A673 (cell line): Measurements from ENCODE around the gene SIGLEC10. TPM values are rescaled to one million over a fixed set of nuclear protein-coding genes. Genes with fewer than 3 reads are reported as not detected.

Source experiments
- BruUV-seq: library from RNA; stranded (reverse); fragments of 400-500 nt; replicated peaks from 2 replicates; lab custom pipeline; 2021; lab: Mats Ljungman, UMichigan
- CTCF ChIA-PET: fragments of 300-600 bp; sonication (Branson Sonifier 250); formaldehyde crosslinking; loops from one replicate; lab custom pipeline; 2022; ENCODE audit warnings: antibody characterized with exemption; lab: Charles Lee
- POLR2A ChIA-PET: fragments of 300-600 bp; sonication (Branson Sonifier 250); formaldehyde crosslinking; loops from one replicate; lab custom pipeline; 2022; ENCODE audit warnings: antibody characterized with exemption; ENCODE audit not compliant: low non-redundant PET; lab: Charles Lee
- DNase-seq: peaks from one replicate; pipeline ENCODE4 v3.0.0-alpha.2; 2015; ENCODE audit warnings: low spot score
- H3K27ac ChIP-seq: fragments of 200-600 bp; sonication (generic); 2 replicates; pipeline ENCODE4 v1.5.1; 2016; ENCODE audit warnings: mixed run types, low read depth, mild to moderate bottlenecking, mixed read lengths, antibody characterized with exemption, low read length; ENCODE audit not compliant: poor library complexity, severe bottlenecking
- H3K27me3 ChIP-seq: fragments of 200-600 bp; sonication (generic); replicated peaks from 2 replicates; pipeline ENCODE4 v1.6.1; 2017; ENCODE audit warnings: mixed run types, low read depth, mild to moderate bottlenecking, mixed read lengths, antibody characterized with exemption, low read length; ENCODE audit not compliant: insufficient read depth, poor library complexity
- H3K36me3 ChIP-seq: fragments of 200-600 bp; sonication (generic); 2 replicates; pipeline ENCODE4 v1.6.1; 2016; ENCODE audit warnings: mixed run types, mild to moderate bottlenecking, mixed read lengths, antibody characterized with exemption, low read length; ENCODE audit not compliant: insufficient read depth, poor library complexity, severe bottlenecking
- H3K4me1 ChIP-seq: fragments of 200-600 bp; sonication (generic); 2 replicates; pipeline ENCODE4 v1.6.1; 2017; ENCODE audit warnings: mixed run types, mild to moderate bottlenecking, mixed read lengths, antibody characterized with exemption, low read length; ENCODE audit not compliant: insufficient read depth, poor library complexity, severe bottlenecking
- H3K4me3 ChIP-seq: fragments of 200-600 bp; sonication (generic); 2 replicates; pipeline ENCODE4 v1.5.1; 2016; ENCODE audit warnings: low read depth, mixed run types, mild to moderate bottlenecking, mixed read lengths, low read length; ENCODE audit not compliant: poor library complexity, severe bottlenecking
- H3K9me3 ChIP-seq: fragments of 200-600 bp; sonication (generic); 2 replicates; pipeline ENCODE4 v1.6.1; 2016; ENCODE audit warnings: mixed run types, low read depth, mild to moderate bottlenecking, mixed read lengths, antibody characterized with exemption, low read length; ENCODE audit not compliant: poor library complexity, severe bottlenecking
- EZH2 ChIP-seq: fragments of 200-600 bp; sonication (generic); IDR thresholded peaks from 2 replicates; pipeline ENCODE4 v1.6.1; 2017; ENCODE audit warnings: borderline replicate concordance, low read depth, mild to moderate bottlenecking, mixed read lengths, antibody characterized with exemption, low read length; ENCODE audit not compliant: poor library complexity, severe bottlenecking
- intact Hi-C: fragments of 100-400 bp; cut with micrococcal nuclease; formaldehyde crosslinking; loops from one replicate; pipeline ENCODE4 v1.10.0; 2022; ENCODE audit not compliant: unreplicated experiment
- total RNA-seq: library from RNA; stranded (reverse); gene quantifications from 2 replicates; pipeline ENCODE4 v1.2.3, GENCODE V29; 2021
- TF ChIP-seq, protein P1 (sequence below): fragments of 300-800, 200-600 bp; sonication (generic); conservative IDR thresholded peaks from 2 replicates; pipeline ENCODE4 v1.5.1; 2017; ENCODE audit warnings: low read depth, mild to moderate bottlenecking, antibody characterized with exemption, low read length, moderate library complexity, mixed read lengths

SIGLEC10 gene
- total RNA-seq, 1 experiment from 2014 or later = not detected

DNA sequence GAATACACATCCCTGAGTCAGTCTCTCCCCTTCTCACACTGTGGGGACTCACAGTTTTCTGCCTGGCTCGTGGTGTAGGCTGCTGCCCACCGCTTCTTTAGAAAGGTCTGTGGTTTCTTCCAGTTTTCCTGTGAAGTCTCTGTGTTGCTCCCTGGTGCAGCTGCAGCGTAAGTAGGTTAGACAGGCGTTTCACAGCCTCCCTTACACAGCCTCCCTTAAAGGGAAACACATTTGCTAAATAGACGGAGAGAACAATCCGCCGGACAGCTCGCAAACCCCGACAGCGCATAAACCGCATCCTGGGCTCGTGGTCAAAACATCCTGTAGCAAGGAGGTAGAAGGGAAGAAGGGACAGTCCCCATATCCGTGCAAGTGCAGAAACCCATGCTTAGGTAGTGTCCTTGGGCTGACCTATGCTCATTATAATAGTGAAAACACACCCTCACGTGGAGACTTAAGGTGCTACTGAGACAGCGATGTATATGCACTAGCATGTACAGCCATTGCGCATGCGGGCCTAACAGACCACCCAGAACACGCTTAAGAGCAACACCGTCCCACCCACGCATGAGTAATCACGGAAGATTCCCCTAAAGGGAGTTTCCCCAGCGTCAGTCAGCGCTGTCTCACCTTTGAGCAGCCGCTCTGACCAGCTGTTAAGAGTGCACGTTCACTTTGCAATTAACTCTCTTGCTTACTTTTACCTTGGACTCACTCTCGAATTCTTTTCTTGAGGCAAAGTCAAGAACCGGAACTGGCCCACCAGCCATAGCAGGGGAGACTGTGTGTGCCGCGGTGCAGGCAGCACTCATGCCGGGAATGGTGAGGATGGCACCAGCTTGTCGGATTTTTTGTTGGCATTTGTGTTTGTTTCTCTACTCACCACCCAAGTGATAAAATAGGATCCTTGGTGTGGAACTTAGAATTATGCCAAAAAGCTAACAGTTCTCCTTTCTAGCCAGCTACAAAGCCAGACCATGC, 24.3 kb upstream of the SIGLEC10 start:
- no peak for DNase-seq
- Histone ChIP-seq H3K9me3 (no peaks in the 10 kb centered on the region), H3K4me1 (no peaks in the 10 kb centered on the region), H3K27ac (no peak overlapping the region), H3K27me3 (peaks cover 49% of the 10 kb centered on the region), H3K36me3 (no peaks in the 10 kb centered on the region), H3K4me3 (no peak overlapping the region)
- CTCF ChIA-PET = no interaction called here
- POLR2A ChIA-PET = no interaction called here
- no peak for TF ChIP-seq EZH2
- TF ChIP-seq, protein P1, sequence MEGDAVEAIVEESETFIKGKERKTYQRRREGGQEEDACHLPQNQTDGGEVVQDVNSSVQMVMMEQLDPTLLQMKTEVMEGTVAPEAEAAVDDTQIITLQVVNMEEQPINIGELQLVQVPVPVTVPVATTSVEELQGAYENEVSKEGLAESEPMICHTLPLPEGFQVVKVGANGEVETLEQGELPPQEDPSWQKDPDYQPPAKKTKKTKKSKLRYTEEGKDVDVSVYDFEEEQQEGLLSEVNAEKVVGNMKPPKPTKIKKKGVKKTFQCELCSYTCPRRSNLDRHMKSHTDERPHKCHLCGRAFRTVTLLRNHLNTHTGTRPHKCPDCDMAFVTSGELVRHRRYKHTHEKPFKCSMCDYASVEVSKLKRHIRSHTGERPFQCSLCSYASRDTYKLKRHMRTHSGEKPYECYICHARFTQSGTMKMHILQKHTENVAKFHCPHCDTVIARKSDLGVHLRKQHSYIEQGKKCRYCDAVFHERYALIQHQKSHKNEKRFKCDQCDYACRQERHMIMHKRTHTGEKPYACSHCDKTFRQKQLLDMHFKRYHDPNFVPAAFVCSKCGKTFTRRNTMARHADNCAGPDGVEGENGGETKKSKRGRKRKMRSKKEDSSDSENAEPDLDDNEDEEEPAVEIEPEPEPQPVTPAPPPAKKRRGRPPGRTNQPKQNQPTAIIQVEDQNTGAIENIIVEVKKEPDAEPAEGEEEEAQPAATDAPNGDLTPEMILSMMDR = no peak
- intact Hi-C loops = no loop called here
- BruUV-seq = no TSS peak

DNA sequence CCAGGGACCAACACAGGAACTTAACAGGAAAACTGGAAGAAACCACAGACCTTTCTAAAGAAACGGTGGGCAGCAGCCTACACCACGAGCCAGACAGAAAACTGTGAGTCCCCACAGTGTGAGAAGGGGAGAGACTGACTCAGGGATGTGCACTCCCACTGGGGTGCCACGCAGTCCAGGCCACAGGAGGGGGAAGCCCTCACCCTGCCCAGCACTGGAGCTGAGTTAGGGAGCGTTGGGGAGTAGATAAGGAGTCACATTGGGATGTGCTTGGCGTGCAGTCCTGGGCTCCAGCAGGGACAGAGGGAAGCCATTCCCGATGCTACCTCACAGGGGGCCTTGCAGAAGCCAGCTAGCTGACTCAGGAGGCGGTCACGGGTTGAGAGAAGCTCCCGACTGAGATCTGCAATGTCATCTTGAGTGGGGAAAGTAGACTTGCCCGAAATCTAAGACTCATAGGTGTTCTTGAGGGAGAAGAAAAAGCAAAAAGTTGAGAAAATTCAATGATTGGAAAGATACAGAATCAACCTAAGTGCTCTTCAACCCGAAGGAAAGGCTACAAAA, 23.5 kb upstream of the SIGLEC10 start:
- CTCF ChIA-PET = no interaction called here
- Histone ChIP-seq H3K36me3 (no peaks in the 10 kb centered on the region), H3K9me3 (no peaks in the 10 kb centered on the region), H3K4me1 (no peaks in the 10 kb centered on the region), H3K27ac (no peak overlapping the region), H3K27me3 (peaks cover 50% of the 10 kb centered on the region), H3K4me3 (no peak overlapping the region)
- DNase-seq = no peak
- no TSS peak for BruUV-seq
- intact Hi-C loops = no loop called here
- TF ChIP-seq, protein P1 = no peak
- no peak for TF ChIP-seq EZH2
- POLR2A ChIA-PET = no interaction called here

DNA sequence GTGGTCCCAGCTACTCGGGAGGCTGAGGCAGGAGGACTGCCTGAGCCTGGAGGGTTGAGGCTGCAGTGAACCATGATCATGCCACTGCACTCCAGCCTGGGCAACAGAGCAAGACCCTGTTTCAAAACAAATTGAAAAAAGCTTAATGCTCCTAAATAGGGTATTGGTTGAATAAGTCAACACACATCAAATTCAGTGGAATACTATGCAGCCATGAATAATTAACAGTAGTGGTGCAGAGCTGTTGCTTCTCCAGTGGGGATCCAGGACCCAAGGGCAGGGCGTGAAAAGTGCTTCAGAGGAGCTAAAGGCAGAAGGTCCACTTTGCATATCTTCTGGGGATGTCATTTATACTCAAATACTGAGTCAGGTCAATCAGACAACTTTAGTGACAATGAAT, 22.6 kb upstream of the SIGLEC10 start:
- ChIA-PET CTCF (no interaction called here), POLR2A (no interaction called here)
- Histone ChIP-seq H3K27me3 (peaks cover 57% of the 10 kb centered on the region), H3K9me3 (no peaks in the 10 kb centered on the region), H3K27ac (no peak overlapping the region), H3K36me3 (no peaks in the 10 kb centered on the region), H3K4me1 (no peaks in the 10 kb centered on the region), H3K4me3 (no peak overlapping the region)
- no TSS peak for BruUV-seq
- no peak for TF ChIP-seq EZH2
- TF ChIP-seq, protein P1 = no peak
- no peak for DNase-seq
- intact Hi-C loops = no loop called here
